PFSK-1 (cell line): ENCODE data around the gene NCOR1.

Experiments
- FOXP2 ChIP-seq: optimal IDR thresholded peaks from 2 replicates; pipeline ENCODE3; 2011; ENCODE audit warnings: borderline replicate concordance, control low read depth, inconsistent platforms; ENCODE audit not compliant: insufficient read depth; ENCODE audit errors: extremely low read length, extremely low read depth
- POLR2AphosphoS5 ChIP-seq: IDR thresholded peaks from 2 replicates; pipeline ENCODE4 v1.6.1; 2012; ENCODE audit warnings: low read depth, mild to moderate bottlenecking, control low read depth, low read length, moderate library complexity
- SIN3A ChIP-seq: IDR thresholded peaks from 2 replicates; pipeline ENCODE4 v1.6.1; 2012; ENCODE audit warnings: mild to moderate bottlenecking, low read length, moderate library complexity, borderline replicate concordance; ENCODE audit not compliant: insufficient read depth
- TAF1 ChIP-seq: IDR thresholded peaks from 2 replicates; pipeline ENCODE4 v1.6.1; 2012; ENCODE audit warnings: low read length, control low read depth, borderline replicate concordance; ENCODE audit not compliant: insufficient read depth
- TF ChIP-seq, protein P1 (sequence below), 2 experiments: IDR thresholded peaks; 2 replicates each; pipeline versions ENCODE4 v1.6.1 to v1.8.0; 2011 to 2012; ENCODE audit warnings: low read depth in 2 of 2, low read length in 2 of 2, control low read depth in 1 of 2, inconsistent platforms in 1 of 2, mild to moderate bottlenecking in 1 of 2, moderate library complexity in 1 of 2; ENCODE audit not compliant: insufficient read depth in 1 of 2

NCOR1 gene

GRCh38 chr17:16036261-16036660 lies 179.1 kb downstream of the NCOR1 start:
- TF ChIP-seq, protein P1, sequence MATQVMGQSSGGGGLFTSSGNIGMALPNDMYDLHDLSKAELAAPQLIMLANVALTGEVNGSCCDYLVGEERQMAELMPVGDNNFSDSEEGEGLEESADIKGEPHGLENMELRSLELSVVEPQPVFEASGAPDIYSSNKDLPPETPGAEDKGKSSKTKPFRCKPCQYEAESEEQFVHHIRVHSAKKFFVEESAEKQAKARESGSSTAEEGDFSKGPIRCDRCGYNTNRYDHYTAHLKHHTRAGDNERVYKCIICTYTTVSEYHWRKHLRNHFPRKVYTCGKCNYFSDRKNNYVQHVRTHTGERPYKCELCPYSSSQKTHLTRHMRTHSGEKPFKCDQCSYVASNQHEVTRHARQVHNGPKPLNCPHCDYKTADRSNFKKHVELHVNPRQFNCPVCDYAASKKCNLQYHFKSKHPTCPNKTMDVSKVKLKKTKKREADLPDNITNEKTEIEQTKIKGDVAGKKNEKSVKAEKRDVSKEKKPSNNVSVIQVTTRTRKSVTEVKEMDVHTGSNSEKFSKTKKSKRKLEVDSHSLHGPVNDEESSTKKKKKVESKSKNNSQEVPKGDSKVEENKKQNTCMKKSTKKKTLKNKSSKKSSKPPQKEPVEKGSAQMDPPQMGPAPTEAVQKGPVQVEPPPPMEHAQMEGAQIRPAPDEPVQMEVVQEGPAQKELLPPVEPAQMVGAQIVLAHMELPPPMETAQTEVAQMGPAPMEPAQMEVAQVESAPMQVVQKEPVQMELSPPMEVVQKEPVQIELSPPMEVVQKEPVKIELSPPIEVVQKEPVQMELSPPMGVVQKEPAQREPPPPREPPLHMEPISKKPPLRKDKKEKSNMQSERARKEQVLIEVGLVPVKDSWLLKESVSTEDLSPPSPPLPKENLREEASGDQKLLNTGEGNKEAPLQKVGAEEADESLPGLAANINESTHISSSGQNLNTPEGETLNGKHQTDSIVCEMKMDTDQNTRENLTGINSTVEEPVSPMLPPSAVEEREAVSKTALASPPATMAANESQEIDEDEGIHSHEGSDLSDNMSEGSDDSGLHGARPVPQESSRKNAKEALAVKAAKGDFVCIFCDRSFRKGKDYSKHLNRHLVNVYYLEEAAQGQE (IDR thresholded peaks at IDR 0.05; ENCODE audit: insufficient read depth in 1 of 2, low read depth in 2 of 2, low read length in 2 of 2), result no peak
- TF ChIP-seq SIN3A, result no peak
- no peak for TF ChIP-seq TAF1
- TF ChIP-seq POLR2AphosphoS5, result no peak
- TF ChIP-seq FOXP2, result no peak

DNA sequence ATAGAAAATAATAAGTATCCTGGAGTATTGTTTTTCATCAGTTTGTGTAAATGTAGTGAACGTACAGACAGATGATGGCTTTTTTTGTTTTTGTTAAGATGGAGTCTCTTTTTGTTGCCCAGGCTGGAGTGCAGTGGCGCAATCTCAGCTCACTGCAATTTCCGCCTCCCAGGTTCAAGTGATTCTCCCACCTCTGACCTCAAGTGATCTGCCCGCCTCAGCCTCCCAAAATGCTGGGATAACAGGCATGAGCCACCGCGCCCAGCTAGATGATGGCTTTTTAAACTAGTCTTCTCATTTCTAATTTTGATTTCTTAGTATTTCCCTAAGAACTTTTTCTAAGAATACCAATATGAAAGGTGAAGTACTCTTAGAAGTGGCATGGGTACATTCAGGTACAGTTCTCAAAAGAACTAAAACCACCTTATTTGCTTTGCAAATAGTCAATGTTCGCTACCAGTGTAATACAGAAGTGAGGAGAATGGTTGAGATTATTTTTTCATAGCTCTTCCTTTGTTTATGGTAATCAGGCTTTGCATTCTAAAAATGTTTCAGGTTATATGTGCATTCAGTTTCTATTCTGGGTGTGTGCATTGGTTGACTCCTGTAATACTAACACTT lies 181.5 kb downstream of the NCOR1 start:
- TF ChIP-seq, protein P1 (IDR thresholded peaks at IDR 0.05; ENCODE audit: insufficient read depth in 1 of 2, low read depth in 2 of 2, low read length in 2 of 2), result no peak
- TF ChIP-seq POLR2AphosphoS5 (no peak), SIN3A (no peak), FOXP2 (no peak), TAF1 (no peak)

GRCh38 chr17:16027708-16028584 lies 187.4 kb downstream of the NCOR1 start:
- TF ChIP-seq FOXP2, result no peak
- TF ChIP-seq POLR2AphosphoS5, result no peak
- no peak for TF ChIP-seq TAF1
- TF ChIP-seq SIN3A, result no peak
- TF ChIP-seq, protein P1 (IDR thresholded peaks at IDR 0.05; ENCODE audit: insufficient read depth in 1 of 2, low read depth in 2 of 2, low read length in 2 of 2), result no peak

DNA sequence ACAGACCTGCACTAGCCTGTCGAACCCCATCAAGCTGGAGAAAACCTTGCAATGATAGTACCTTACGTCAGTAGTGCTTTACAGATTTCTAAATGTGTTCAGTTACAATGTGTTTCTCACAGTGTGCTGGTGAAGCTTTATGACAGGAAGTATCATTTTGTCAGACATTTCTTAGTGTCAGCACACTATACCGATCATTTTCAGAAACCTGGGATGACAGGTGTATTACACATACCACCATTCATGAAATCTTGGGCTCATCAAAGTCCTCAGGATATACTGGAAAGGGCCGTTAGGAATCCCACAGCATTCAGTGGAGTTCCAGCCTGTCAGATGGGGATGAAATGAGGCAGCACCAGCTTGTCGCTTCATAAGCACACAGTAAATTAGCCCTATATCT lies 188.4 kb downstream of the NCOR1 start:
- TF ChIP-seq TAF1 (no peak), POLR2AphosphoS5 (peak; percentile 7; the same call in 1 of the 2 replicates), FOXP2 (no peak), SIN3A (no peak)
- TF ChIP-seq, protein P1 (IDR thresholded peaks at IDR 0.05; ENCODE audit: insufficient read depth in 1 of 2, low read depth in 2 of 2, low read length in 2 of 2), result no peak
